ENCODE measurements around the gene ROR2.

Gene ROR2

DNA sequence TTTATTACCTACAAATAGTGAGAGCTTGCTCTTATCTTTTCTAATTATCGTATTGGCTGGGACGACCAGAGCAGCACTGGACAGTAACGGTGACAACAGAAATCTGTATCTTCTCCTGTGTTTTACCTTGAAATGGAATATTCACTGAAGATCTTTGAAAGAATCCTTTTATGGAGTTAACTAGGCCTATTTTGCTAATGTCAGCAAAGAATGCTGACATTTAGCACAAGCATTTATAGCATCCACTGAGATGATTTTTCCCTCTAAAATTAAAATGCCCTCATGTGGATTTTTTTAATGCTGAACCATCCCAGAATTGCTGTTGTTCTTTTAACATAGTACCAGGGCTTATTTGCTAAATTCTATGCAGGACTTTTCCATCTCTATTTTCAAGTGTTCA lies 59.4 kb downstream of the ROR2 start:
- H3K4me3 Mint-ChIP-seq, result no peak overlapping the region
- H3K4me1 Mint-ChIP-seq (ENCODE audit: low read depth), result no peaks in the 10 kb centered on the region
- H3K36me3 Mint-ChIP-seq, result no peaks in the 10 kb centered on the region
- H3K27me3 Mint-ChIP-seq, result peaks cover 10% of the 10 kb centered on the region
- no peaks in the 10 kb centered on the region for H3K9me3 Mint-ChIP-seq (ENCODE audit: low read depth)
- no peak overlapping the region for H3K27ac Mint-ChIP-seq

DNA sequence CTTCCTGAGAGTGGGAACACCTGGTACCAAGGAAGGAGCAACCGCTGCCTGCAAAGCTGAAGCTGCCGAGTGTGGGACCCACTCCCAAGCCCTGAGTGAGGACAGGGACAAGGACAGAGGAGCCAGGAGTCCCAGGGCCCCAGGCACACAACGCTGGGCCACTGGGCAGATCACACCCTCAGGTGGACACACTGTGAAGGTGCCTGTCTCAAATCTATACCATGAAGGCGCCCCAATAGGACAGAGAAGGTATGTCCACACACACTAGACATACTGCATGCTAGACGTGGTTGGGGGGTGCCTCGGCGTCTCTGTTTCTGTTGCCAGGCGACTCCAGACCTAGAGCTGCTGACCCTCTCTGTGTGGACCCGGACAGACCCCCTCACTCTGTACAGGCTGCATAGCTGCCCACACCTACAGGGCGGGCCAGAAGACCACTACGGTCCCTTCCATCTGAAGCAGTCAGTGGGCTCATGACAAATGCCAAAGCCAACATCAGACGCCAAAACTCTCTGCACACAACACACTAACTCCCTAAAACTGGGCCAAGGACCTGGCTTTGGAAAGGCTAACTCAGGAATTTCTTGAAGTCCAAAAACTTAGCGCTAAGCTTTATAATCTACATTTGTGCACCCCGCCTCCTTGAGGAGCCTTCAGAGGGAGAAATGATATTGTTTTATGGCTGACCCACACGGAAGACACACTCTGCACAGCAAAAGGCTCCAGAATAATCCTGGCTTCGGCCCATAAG lies 60.7 kb downstream of the ROR2 start:
- Mint-ChIP-seq H3K4me1 (ENCODE audit: low read depth) (no peaks in the 10 kb centered on the region), H3K27me3 (peaks cover 10% of the 10 kb centered on the region), H3K36me3 (no peaks in the 10 kb centered on the region), H3K27ac (no peak overlapping the region), H3K9me3 (ENCODE audit: low read depth) (no peaks in the 10 kb centered on the region), H3K4me3 (no peak overlapping the region)

DNA sequence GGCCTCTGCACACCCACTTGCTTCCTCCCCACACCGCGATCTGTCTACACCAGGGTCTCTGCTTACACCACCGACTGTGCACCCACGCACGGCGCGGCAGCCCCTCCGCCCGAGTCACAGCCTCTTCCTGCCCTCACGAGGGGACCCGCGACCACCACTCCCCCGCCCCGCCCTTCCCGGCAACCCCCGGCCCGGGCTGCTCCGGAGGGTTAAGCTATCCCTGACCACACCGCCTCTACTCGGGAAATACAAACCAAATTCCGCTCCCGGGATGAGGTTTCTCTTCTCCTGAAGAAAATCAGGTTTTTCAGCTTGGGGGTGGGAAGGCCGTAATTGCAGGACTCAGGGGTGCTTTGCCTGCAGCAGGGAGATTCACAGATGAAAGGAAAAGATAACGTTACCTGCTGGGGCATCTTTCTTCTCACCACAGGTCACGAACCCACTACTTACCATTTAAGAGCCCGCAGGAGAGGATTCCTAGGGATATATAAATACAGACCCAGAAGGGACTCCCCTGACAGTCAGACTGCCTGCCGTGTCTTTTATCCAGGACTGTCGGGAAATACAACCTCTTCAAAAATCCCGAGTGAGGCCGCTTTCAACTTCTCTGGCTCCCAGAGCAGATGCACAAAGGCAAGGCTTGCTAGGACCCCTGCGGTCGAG lies 63.5 kb downstream of the ROR2 start:
- no peak overlapping the region for H3K27ac Mint-ChIP-seq
- no peak overlapping the region for H3K4me3 Mint-ChIP-seq
- no peaks in the 10 kb centered on the region for H3K9me3 Mint-ChIP-seq (ENCODE audit: low read depth)
- H3K27me3 Mint-ChIP-seq, result peaks cover 2% of the 10 kb centered on the region
- no peaks in the 10 kb centered on the region for H3K4me1 Mint-ChIP-seq (ENCODE audit: low read depth)
- no peaks in the 10 kb centered on the region for H3K36me3 Mint-ChIP-seq

DNA sequence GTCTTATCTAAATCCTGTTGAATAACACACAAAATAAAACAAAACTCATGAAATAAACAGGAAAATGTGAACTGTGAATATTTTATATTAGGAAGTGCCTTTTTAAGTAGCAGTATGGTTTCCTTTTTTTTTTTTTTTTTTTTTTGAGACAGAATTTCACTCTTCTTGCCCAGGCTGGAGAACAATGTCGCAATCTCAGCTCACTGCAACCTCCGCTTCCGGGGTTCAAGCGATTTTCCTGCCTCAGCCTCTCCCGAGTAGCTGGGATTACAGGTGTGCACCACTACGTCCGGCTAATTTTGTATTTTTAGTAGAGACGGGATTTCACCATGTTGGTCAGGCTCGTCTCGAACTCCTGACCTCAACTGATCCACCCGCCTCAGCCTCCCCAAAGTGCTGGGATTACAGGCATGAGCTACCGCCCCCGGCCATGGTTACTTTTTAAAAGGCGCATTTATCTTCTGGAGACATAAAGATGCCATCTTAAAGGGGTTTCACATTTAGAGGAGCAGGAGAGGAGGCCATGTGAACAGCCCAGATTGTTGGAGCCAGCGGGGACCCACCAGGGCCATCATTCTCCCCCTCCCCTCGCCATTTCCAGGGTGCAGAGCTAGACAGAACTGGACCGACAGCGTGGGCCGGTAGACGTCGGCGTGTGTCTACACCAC lies 64.1 kb downstream of the ROR2 start:
- Mint-ChIP-seq H3K27me3 (peaks cover 2% of the 10 kb centered on the region), H3K27ac (no peak overlapping the region), H3K4me3 (no peak overlapping the region), H3K9me3 (ENCODE audit: low read depth) (no peaks in the 10 kb centered on the region), H3K36me3 (no peaks in the 10 kb centered on the region), H3K4me1 (ENCODE audit: low read depth) (no peaks in the 10 kb centered on the region)

DNA sequence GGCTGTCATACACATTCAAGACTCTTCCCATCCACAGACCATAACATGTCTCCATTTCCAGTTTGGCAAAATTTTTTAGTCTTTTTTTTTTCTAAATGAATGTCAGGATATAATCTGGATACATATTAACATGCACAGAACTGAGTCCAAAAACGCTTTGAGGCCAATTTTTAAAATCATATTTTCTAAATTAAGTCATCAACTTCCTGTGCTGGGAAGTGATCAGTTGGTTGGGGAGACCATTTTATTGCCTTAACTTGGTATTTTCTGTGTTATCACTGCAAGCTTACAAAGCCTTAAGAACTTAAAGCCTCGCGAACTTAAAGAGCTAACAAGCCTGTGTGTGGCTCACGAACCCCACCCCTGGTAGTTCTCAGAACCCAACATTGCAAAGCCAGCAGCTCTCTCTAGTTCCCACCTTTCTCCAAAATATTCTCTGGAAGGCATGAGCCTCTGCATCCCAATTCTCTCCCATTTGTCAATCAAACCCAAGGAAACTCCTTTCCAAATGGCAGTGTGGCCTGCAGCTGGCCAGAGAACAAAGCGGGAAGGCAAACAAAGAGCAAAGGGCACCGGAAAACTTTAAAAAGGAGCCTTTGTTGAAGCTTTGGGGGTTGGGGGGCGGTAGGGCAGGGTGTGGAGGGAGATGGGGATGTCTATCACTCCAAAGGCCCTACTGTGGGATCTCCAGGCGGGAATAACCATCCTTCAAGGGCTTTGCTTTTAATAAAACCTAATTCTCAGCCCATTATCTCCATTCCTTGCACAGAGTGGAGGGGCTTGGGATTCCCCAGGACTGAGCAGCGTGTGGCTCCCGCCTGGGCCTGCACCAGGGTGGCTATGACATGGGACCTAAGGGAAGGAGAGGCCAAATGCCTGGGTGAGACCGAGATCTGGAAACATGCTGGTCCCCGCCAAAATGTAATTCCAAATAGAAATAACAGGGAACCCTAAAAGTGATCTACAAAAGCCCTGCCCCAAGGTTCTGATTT lies 65.0 kb downstream of the ROR2 start:
- H3K36me3 Mint-ChIP-seq, result no peaks in the 10 kb centered on the region

DNA sequence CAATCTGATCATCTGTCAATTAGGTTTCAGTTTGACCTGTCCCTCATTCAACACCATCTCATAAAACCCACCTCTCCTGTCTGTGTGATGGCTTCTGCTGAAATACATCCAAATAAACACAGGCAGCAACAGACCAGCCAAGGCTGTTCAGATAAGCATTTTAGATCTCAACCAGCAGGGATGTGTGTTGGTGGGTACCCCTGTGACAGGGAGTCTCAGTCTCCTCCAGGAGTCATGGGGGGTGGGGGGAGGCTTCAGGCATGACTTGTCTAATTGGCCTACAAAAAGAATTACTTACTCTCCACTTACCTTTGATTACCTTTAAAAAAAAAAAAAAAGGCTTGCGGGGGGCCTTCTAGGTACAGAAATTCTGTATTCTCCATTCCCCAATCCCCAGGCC lies 65.9 kb downstream of the ROR2 start:
- no peaks in the 10 kb centered on the region for H3K27me3 Mint-ChIP-seq
- H3K4me1 Mint-ChIP-seq (ENCODE audit: low read depth), result no peaks in the 10 kb centered on the region
- no peaks in the 10 kb centered on the region for H3K36me3 Mint-ChIP-seq
- H3K27ac Mint-ChIP-seq, result no peak overlapping the region
- no peaks in the 10 kb centered on the region for H3K9me3 Mint-ChIP-seq (ENCODE audit: low read depth)
- no peak overlapping the region for H3K4me3 Mint-ChIP-seq

More for the DNA sequence above, 65.0 kb downstream of the ROR2 start:
- H3K27me3 Mint-ChIP-seq, result no peaks in the 10 kb centered on the region
- H3K4me1 Mint-ChIP-seq (ENCODE audit: low read depth), result no peaks in the 10 kb centered on the region
- no peaks in the 10 kb centered on the region for H3K9me3 Mint-ChIP-seq (ENCODE audit: low read depth)
- H3K27ac Mint-ChIP-seq, result no peak overlapping the region
- H3K4me3 Mint-ChIP-seq, result no peak overlapping the region

DNA sequence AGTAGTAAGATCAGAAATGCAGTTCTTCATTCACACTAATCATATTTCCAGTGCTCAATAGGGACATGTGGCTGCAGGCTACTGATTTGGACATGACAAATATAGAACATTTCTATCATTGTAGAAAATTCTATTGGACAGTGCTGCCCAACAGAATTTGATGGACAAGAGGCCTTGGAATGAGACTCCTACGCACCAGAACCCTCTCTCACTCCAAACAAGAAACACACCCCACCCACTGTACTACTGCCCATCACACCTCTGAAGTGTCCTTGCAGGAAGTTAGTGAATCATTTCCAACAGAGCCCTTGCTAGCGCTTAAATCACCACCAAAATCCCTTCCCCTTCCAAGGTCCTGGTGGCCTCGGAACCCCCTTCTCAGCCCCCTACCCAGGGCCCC lies 66.5 kb downstream of the ROR2 start:
- H3K4me1 Mint-ChIP-seq (ENCODE audit: low read depth), result no peaks in the 10 kb centered on the region
- no peak overlapping the region for H3K27ac Mint-ChIP-seq
- H3K4me3 Mint-ChIP-seq, result no peak overlapping the region
- no peaks in the 10 kb centered on the region for H3K36me3 Mint-ChIP-seq
- H3K9me3 Mint-ChIP-seq (ENCODE audit: low read depth), result no peaks in the 10 kb centered on the region
- H3K27me3 Mint-ChIP-seq, result no peaks in the 10 kb centered on the region

DNA sequence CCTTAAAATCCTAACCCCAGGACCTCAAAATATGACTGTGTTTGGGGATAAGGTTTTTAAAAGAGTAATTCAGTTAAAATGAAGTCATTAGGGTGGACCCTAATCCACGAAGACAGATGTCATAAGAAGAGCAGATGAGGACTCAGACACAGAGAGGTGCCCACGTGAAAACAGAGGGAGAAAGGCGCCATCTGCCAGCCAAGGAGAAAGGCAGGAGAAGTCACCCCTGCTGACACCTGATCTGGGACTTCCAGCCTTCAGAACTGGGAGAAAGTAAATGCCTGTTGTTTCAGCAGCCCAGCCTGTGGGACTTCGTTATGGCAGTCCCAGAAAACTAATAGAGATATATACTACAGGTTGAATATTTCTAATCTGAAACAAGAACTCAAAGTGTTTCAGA lies 67.4 kb downstream of the ROR2 start:
- H3K27ac Mint-ChIP-seq, result no peak overlapping the region
- H3K36me3 Mint-ChIP-seq, result no peaks in the 10 kb centered on the region
- H3K27me3 Mint-ChIP-seq, result no peaks in the 10 kb centered on the region
- no peak overlapping the region for H3K4me3 Mint-ChIP-seq
- H3K4me1 Mint-ChIP-seq (ENCODE audit: low read depth), result no peaks in the 10 kb centered on the region
- no peaks in the 10 kb centered on the region for H3K9me3 Mint-ChIP-seq (ENCODE audit: low read depth)

DNA sequence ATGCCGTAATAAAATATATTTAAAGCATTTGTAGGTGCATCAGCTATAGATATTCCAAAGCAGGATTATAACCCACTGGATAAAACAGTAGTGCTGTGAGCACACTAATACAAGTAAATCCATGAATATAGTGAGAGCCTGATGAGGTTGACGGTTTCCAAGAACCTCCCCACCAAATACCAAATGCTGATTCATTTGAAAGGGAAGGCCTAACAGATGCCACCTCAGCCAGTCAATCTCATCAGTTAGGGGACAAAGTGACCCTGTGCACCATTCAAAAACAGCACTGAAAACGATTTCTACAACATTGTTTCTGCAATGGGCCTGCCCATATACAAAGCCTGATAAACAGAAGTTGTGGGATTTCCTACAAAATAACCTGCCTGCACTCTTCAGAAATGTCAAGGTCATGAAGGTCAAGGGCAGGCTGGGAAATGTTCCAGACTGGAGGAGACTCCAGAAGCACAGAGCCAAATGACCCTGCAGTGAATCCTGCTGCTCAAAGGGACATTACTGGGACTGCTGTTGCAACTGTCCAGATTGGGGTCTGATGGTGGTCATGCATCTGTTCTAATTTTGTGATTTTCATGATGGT lies 69.6 kb downstream of the ROR2 start:
- Mint-ChIP-seq H3K9me3 (ENCODE audit: low read depth) (no peaks in the 10 kb centered on the region), H3K4me1 (ENCODE audit: low read depth) (no peaks in the 10 kb centered on the region), H3K27ac (no peak overlapping the region), H3K27me3 (peaks cover 2% of the 10 kb centered on the region), H3K4me3 (no peak overlapping the region), H3K36me3 (no peaks in the 10 kb centered on the region)

DNA sequence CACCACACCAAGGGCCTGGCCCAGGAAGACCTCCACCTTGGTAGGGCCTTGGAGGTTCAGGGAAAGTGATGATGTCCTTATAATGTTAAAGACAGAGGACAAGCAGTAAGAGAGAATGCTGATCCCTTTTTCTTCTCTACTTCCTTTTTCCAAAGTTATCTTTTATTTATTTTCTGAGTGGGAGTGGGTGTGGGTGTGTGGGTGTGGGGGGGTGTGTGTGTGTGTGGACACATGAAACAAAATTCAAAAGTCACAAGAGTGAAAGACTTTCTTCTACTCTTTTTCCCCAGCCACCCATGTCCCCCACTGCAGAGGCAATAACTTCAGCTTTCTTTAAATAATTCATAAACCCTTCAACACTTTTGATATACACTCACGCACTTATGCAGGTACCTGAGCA lies 70.8 kb downstream of the ROR2 start:
- no peak overlapping the region for H3K27ac Mint-ChIP-seq

DNA sequence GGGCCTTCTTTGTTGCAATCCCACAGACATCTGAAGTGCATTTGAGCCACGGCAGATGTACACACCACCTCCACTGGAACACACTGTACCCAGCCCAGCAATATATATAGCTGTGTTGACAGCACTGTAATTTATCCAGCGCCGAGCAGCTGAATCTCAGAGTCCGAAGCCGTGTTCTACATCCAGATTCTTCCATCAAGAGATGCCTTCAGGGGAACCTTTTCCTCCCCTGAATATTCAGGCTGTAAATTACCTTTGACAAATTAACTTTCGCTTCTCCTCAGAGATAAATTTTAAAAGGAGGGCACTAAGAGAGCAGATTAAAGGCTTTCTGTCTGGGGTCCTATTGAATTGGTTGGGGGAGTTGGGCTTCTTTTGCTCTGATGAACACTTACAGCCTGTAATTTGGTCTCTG lies 76.4 kb downstream of the ROR2 start:
- no peak overlapping the region for H3K4me3 Mint-ChIP-seq
- no peaks in the 10 kb centered on the region for H3K36me3 Mint-ChIP-seq
- no peak overlapping the region for H3K27ac Mint-ChIP-seq
- no peaks in the 10 kb centered on the region for H3K4me1 Mint-ChIP-seq (ENCODE audit: low read depth)
- H3K9me3 Mint-ChIP-seq (ENCODE audit: low read depth), result no peaks in the 10 kb centered on the region
- peaks cover 2% of the 10 kb centered on the region for H3K27me3 Mint-ChIP-seq

More for the DNA sequence above, 70.8 kb downstream of the ROR2 start:
- H3K36me3 Mint-ChIP-seq, result no peaks in the 10 kb centered on the region
- no peaks in the 10 kb centered on the region for H3K9me3 Mint-ChIP-seq (ENCODE audit: low read depth)
- no peaks in the 10 kb centered on the region for H3K4me1 Mint-ChIP-seq (ENCODE audit: low read depth)
- H3K4me3 Mint-ChIP-seq, result no peak overlapping the region
- peaks cover 2% of the 10 kb centered on the region for H3K27me3 Mint-ChIP-seq

DNA sequence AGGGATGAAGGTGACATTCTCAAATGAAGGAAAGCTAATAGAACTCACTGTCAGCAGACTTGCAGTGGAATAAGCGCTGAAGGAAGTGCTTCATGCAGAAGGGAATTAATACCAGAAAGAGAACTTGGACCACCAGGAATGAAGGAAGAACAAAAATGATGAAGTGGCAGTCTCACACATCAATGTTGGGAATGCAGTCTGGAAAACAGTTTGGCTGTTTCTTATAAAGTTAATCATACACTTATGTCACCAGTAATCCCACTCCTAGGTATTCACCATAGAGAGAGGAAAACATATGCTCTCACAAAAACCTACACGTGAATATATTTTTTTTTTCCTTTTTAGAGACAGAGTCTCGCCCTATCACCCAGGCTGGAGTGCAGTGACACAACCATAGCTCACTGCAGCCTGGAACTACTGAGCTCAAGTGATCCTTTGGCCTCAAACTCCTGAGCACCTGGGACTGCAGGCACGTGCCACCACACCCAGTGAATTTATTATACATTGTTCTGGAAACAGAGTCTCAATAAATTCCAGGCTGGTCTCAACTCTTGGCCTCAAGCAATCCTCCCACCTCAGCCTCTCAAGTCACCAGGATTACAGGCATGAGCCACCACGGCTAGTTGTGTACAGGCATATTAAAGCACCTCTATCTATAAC lies 81.2 kb downstream of the ROR2 start:
- Mint-ChIP-seq H3K27me3 (peaks cover 4% of the 10 kb centered on the region), H3K27ac (no peak overlapping the region)

DNA sequence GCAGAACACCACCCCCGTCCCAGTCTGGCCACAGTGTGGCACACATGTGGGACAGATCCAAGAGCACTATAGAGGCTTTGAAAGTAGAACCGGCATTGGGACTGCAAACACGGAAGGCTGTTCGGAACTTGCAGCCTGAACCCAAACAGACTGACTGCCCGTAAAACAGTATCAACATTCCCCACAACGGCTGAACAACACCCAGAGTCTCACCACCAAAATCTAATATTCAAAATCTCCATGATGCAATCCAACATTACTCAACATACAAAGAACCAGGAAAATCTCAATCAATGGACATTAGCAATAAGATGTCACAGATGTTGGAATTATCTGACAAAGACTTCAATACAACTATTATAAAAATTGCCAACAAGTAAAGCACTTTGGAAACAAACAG lies 82.3 kb downstream of the ROR2 start:
- no peaks in the 10 kb centered on the region for H3K4me1 Mint-ChIP-seq (ENCODE audit: low read depth)
- no peaks in the 10 kb centered on the region for H3K9me3 Mint-ChIP-seq (ENCODE audit: low read depth)
- H3K4me3 Mint-ChIP-seq, result no peak overlapping the region
- H3K27me3 Mint-ChIP-seq, result peaks cover 4% of the 10 kb centered on the region
- H3K36me3 Mint-ChIP-seq, result no peaks in the 10 kb centered on the region
- no peak overlapping the region for H3K27ac Mint-ChIP-seq

More for the DNA sequence above, 81.2 kb downstream of the ROR2 start:
- H3K4me3 Mint-ChIP-seq, result no peak overlapping the region
- no peaks in the 10 kb centered on the region for H3K9me3 Mint-ChIP-seq (ENCODE audit: low read depth)
- H3K36me3 Mint-ChIP-seq, result no peaks in the 10 kb centered on the region
- no peaks in the 10 kb centered on the region for H3K4me1 Mint-ChIP-seq (ENCODE audit: low read depth)

DNA sequence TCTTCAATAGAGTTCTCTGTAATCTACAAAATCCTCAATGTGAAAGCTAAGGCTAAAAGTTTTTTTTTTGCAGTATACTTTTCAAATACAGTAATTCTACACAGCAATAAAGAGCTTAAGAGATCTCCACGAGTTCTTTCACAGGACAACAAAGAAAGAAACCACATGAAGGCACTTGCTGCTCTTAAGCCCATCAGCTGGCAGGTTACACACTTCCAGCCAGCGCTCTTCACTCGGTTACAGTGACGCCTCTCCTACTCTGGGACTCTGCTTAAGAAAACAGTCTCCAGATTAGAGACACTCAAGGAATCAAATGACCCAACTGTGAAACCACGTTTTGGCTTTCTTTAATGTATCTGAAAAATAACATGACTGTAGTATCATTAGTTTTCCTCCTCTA lies 85.0 kb downstream of the ROR2 start:
- no peaks in the 10 kb centered on the region for H3K4me1 Mint-ChIP-seq (ENCODE audit: low read depth)
- no peaks in the 10 kb centered on the region for H3K36me3 Mint-ChIP-seq
- H3K9me3 Mint-ChIP-seq (ENCODE audit: low read depth), result no peaks in the 10 kb centered on the region
- peaks cover 4% of the 10 kb centered on the region for H3K27me3 Mint-ChIP-seq
- no peak overlapping the region for H3K4me3 Mint-ChIP-seq
- no peak overlapping the region for H3K27ac Mint-ChIP-seq

Data from activated naive CD8-positive, alpha-beta T cell (primary cell).